ENCODE measurements around the gene CENPX. TPM values are rescaled to one million over a fixed set of nuclear protein-coding genes. Genes with fewer than 3 reads are reported as not detected.

The CENPX gene
- total and polyA plus RNA-seq, 2 of the 13 experiments (the other 11 are each of a cell fraction or from before 2014, with no cell fraction given), result 92.7 to 170 TPM

DNA sequence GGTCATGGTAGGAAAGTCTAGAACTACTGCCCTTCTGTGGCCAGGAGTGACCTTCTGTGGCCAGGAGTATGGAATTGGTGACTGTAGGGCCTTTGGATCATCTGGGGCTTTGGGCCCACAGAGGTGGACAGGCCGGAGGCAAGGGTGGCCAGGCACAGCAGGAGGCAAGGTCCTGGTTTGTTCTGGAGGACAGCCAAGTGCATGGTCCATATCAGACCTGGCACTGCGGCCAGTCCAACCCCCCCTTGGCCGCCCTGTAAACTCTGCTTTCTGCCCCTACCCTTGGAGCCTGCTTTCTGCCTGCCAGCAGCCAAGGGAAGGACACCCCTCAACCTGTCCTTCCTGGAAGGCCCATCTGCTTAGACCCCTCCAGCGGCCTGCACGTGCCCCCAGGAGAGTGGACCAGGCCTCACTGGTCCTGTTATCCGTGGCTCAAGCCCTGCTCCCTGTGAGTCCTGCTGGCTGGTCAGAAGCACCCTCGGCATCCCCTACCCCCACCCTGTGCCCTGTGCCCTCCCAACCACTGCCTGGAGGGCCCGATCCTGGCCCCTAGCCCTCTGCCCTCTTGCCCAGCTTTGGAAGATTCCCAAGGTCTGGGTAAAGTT is 17.1 kb upstream of the CENPX start (continued):
- TF ChIP-seq, protein P1, sequence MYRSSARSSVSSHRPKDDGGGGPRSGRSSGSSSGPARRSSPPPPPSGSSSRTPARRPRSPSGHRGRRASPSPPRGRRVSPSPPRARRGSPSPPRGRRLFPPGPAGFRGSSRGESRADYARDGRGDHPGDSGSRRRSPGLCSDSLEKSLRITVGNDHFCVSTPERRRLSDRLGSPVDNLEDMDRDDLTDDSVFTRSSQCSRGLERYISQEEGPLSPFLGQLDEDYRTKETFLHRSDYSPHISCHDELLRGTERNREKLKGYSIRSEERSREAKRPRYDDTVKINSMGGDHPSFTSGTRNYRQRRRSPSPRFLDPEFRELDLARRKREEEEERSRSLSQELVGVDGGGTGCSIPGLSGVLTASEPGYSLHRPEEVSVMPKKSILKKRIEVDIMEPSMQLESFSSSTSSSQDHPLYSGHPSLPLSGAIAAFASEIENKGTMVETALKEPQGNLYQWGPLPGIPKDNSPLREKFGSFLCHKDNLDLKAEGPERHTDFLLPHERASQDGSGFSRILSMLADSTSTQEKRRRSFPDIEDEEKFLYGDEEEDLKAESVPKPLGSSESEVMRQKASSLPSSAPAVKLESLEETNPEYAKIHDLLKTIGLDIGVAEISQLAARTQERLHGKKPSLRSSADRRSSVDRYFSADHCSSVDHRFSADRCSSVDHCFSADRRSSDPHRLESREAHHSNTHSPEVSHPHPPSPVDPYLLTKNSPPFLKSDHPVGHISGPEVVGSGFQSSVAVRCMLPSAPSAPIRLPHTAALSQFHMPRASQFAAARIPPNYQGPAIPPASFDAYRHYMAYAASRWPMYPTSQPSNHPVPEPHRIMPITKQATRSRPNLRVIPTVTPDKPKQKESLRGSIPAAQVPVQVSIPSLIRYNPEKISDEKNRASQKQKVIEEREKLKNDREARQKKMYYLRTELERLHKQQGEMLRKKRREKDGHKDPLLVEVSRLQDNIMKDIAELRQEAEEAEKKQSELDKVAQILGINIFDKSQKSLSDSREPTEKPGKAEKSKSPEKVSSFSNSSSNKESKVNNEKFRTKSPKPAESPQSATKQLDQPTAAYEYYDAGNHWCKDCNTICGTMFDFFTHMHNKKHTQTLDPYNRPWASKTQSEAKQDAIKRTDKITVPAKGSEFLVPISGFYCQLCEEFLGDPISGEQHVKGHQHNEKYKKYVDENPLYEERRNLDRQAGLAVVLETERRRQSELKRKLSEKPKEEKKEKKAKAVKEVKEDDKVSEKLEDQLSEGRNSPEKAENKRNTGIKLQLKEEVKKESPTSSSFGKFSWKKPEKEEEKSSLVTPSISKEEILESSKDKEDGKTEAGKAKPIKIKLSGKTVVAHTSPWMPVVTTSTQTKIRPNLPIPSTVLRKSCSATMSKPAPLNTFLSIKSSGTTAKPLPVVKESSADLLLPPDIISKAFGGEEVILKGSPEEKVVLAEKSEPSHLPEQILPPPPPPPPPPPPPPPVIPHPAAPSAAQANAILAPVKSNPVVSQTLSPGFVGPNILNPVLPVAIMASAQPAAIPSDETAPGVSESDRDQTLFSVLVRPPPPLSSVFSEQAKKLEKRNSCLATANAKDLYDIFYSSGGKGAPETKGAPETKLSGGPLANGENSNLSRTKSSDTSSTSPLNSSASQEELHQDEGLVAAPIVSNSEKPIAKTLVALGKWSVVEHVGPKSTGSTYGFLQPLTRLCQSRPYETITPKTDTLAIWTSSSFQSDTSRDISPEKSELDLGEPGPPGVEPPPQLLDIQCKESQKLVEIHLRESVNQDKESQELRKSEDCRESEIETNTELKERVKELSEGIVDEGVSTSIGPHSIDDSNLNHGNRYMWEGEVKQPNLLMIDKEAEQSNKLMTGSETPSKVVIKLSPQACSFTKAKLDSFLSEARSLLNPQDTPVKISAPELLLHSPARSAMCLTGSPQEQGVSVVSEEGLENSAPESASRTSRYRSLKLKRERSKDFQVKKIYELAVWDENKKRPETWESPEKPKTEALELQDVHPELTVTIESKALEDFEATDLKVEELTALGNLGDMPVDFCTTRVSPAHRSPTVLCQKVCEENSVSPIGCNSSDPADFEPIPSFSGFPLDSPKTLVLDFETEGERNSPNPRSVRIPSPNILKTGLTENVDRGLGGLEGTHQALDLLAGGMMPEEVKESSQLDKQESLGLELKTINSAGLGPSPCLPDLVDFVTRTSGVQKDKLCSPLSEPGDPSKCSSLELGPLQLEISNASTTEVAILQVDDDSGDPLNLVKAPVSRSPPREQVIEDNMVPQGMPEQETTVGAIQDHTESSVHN (CRISPR knock-in tag; IDR thresholded peaks at IDR 0.05), result 0 out of 2 replicates have a peak, but pooled peaks have one; percentile 12
- TF ChIP-seq CEBPB (IDR thresholded peaks at IDR 0.05; ENCODE audit: borderline replicate concordance, low read depth, low read length) (no peak), RFX1 (IDR thresholded peaks at IDR 0.05) (no peak), NR2F2 (IDR thresholded peaks at IDR 0.05; ENCODE audit: borderline replicate concordance, low read depth) (peak; percentile 35; the same call in 1 of the 2 replicates), ZFY (CRISPR knock-in tag; IDR thresholded peaks at IDR 0.05) (peak; percentile 73; the same call in 1 of the 2 replicates), PLRG1 (conservative IDR thresholded peaks at IDR 0.05) (no peak), ZNF20 (CRISPR knock-in tag; IDR thresholded peaks at IDR 0.05) (no peak), ISX (CRISPR knock-in tag; conservative IDR thresholded peaks at IDR 0.05) (no peak), ZXDC (CRISPR knock-in tag; IDR thresholded peaks at IDR 0.05) (no peak)
- TF ChIP-seq, protein P2, sequence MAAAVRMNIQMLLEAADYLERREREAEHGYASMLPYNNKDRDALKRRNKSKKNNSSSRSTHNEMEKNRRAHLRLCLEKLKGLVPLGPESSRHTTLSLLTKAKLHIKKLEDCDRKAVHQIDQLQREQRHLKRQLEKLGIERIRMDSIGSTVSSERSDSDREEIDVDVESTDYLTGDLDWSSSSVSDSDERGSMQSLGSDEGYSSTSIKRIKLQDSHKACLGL (CRISPR knock-in tag; IDR thresholded peaks at IDR 0.05), result peak; percentile 49; the same call in 1 of the 2 replicates
- TF ChIP-seq, protein P3, sequence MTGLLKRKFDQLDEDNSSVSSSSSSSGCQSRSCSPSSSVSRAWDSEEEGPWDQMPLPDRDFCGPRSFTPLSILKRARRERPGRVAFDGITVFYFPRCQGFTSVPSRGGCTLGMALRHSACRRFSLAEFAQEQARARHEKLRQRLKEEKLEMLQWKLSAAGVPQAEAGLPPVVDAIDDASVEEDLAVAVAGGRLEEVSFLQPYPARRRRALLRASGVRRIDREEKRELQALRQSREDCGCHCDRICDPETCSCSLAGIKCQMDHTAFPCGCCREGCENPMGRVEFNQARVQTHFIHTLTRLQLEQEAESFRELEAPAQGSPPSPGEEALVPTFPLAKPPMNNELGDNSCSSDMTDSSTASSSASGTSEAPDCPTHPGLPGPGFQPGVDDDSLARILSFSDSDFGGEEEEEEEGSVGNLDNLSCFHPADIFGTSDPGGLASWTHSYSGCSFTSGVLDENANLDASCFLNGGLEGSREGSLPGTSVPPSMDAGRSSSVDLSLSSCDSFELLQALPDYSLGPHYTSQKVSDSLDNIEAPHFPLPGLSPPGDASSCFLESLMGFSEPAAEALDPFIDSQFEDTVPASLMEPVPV (CRISPR knock-in tag; IDR thresholded peaks at IDR 0.05), result no peak
- TF ChIP-seq, protein P4, sequence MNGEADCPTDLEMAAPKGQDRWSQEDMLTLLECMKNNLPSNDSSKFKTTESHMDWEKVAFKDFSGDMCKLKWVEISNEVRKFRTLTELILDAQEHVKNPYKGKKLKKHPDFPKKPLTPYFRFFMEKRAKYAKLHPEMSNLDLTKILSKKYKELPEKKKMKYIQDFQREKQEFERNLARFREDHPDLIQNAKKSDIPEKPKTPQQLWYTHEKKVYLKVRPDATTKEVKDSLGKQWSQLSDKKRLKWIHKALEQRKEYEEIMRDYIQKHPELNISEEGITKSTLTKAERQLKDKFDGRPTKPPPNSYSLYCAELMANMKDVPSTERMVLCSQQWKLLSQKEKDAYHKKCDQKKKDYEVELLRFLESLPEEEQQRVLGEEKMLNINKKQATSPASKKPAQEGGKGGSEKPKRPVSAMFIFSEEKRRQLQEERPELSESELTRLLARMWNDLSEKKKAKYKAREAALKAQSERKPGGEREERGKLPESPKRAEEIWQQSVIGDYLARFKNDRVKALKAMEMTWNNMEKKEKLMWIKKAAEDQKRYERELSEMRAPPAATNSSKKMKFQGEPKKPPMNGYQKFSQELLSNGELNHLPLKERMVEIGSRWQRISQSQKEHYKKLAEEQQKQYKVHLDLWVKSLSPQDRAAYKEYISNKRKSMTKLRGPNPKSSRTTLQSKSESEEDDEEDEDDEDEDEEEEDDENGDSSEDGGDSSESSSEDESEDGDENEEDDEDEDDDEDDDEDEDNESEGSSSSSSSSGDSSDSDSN (CRISPR knock-in tag; IDR thresholded peaks at IDR 0.05), result peak; percentile 59

Measured in HepG2 (cell line).